Measurements from ENCODE around the gene POGZ. TPM values are rescaled to one million over a fixed set of nuclear protein-coding genes. Genes with fewer than 3 reads are reported as not detected.

The POGZ gene
- total and polyA plus RNA-seq, 2 of the 13 experiments (the other 11 are each of a cell fraction or from before 2014, with no cell fraction given) = 15.3 to 45.6 TPM

DNA sequence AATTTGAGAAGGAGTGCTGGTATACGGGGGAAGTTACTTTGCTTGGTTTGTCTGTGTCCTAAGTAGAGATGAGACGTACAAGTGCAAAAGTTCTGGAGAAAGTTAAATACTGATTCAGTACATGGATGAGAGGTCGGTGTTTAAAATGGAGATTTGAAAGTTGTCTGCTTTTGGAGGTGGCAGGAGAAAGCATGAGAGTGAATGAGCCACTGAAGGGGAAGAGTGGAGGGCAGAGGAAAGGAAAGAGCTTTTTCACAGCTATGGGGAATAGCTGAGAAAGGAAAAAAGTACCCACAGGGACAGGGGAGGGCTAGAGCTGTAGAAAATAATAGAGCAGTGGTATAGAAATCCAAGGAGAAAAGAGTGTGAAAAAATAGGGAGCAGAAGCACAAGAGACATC is 33.7 kb upstream of the POGZ start:
- Histone ChIP-seq H3K36me3 (replicated peaks in 1 of 2; ENCODE audit: control insufficient read depth in 1 of 2, insufficient read depth in 2 of 2, low read length in 2 of 2) (no peaks in the 10 kb centered on the region), H4K20me1 (ENCODE audit: insufficient read depth, low read length) (no peaks in the 10 kb centered on the region), H3K9ac (ENCODE audit: insufficient read depth, low read depth, low read length) (no peak overlapping the region), H3K27ac (ENCODE audit: extremely low read length, insufficient read depth, low read length) (no peak overlapping the region), H2AFZ (ENCODE audit: low read length) (no peak overlapping the region), H3K9me3 (ENCODE audit: low read length) (no peaks in the 10 kb centered on the region), H3K4me3 (replicated peaks in 1 of 3; ENCODE audit: insufficient read depth in 1 of 3, low read depth in 2 of 3, low read length in 3 of 3) (no peak overlapping the region), H3K79me2 (ENCODE audit: insufficient read depth, low read length) (no peaks in the 10 kb centered on the region), H3K4me2 (ENCODE audit: low read depth, low read length) (no peak overlapping the region), H3K27me3 (ENCODE audit: control insufficient read depth in 1 of 2, insufficient read depth in 2 of 2, low read length in 2 of 2) (no peaks in the 10 kb centered on the region), H3K4me1 (ENCODE audit: insufficient read depth, low read length) (peaks cover 28% of the 10 kb centered on the region)
- ChIA-PET POLR2A (no interaction called here), CTCF (ENCODE audit: low intra/inter-chr PET ratio, low total read pairs) (no interaction called here)
- in situ Hi-C loops (cut with HindIII; ENCODE audit: extremely low pct_ligation_motif_present, low pct_unique_long_range_greater_than_20kb) (no loop called here), intact Hi-C loops (cut with micrococcal nuclease; ENCODE audit: unreplicated experiment) (no loop called here)
- WGBS (ENCODE audit: low lambda C conversion rate) = 51% methylated on average over 3 of the region's 3 CpGs
- DNase-seq (ENCODE audit: low spot score) (no peak), ATAC-seq (no peak), FAIRE-seq (no peak)
- no TSS peak for BruUV-seq (replicated peaks)
- TF ChIP-seq, protein P1, sequence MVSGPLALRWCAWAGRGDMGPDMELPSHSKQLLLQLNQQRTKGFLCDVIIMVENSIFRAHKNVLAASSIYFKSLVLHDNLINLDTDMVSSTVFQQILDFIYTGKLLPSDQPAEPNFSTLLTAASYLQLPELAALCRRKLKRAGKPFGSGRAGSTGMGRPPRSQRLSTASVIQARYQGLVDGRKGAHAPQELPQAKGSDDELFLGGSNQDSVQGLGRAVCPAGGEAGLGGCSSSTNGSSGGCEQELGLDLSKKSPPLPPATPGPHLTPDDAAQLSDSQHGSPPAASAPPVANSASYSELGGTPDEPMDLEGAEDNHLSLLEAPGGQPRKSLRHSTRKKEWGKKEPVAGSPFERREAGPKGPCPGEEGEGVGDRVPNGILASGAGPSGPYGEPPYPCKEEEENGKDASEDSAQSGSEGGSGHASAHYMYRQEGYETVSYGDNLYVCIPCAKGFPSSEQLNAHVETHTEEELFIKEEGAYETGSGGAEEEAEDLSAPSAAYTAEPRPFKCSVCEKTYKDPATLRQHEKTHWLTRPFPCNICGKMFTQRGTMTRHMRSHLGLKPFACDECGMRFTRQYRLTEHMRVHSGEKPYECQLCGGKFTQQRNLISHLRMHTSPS (CRISPR knock-in tag; IDR thresholded peaks at IDR 0.05; ENCODE audit: low read depth) = no peak
- TF ChIP-seq JUNB (CRISPR knock-in tag; IDR thresholded peaks at IDR 0.05; ENCODE audit: borderline replicate concordance) (no peak), SMARCC2 (IDR thresholded peaks at IDR 0.05) (no peak), CEBPG (CRISPR knock-in tag; IDR thresholded peaks at IDR 0.05) (no peak), MTA1 (CRISPR knock-in tag; IDR thresholded peaks at IDR 0.05; ENCODE audit: borderline replicate concordance) (no peak), TMF1 (CRISPR knock-in tag; IDR thresholded peaks at IDR 0.05; ENCODE audit: low read depth) (no peak), ZNF264 (CRISPR knock-in tag; IDR thresholded peaks at IDR 0.05) (no peak), ZNF891 (CRISPR knock-in tag; IDR thresholded peaks at IDR 0.05) (no peak)
- TF ChIP-seq, protein P2, sequence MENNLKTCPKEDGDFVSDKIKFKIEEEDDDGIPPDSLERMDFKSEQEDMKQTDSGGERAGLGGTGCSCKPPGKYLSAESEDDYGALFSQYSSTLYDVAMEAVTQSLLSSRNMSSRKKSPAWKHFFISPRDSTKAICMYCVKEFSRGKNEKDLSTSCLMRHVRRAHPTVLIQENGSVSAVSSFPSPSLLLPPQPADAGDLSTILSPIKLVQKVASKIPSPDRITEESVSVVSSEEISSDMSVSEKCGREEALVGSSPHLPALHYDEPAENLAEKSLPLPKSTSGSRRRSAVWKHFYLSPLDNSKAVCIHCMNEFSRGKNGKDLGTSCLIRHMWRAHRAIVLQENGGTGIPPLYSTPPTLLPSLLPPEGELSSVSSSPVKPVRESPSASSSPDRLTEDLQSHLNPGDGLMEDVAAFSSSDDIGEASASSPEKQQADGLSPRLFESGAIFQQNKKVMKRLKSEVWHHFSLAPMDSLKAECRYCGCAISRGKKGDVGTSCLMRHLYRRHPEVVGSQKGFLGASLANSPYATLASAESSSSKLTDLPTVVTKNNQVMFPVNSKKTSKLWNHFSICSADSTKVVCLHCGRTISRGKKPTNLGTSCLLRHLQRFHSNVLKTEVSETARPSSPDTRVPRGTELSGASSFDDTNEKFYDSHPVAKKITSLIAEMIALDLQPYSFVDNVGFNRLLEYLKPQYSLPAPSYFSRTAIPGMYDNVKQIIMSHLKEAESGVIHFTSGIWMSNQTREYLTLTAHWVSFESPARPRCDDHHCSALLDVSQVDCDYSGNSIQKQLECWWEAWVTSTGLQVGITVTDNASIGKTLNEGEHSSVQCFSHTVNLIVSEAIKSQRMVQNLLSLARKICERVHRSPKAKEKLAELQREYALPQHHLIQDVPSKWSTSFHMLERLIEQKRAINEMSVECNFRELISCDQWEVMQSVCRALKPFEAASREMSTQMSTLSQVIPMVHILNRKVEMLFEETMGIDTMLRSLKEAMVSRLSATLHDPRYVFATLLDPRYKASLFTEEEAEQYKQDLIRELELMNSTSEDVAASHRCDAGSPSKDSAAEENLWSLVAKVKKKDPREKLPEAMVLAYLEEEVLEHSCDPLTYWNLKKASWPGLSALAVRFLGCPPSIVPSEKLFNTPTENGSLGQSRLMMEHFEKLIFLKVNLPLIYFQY (CRISPR knock-in tag; IDR thresholded peaks at IDR 0.05; ENCODE audit: borderline replicate concordance) = no peak

Data from HepG2 (cell line).